Memory B cell (primary cell): ENCODE measurements around the gene CREB5.

Experiments
- ATAC-seq: fragments of 150-1000 bp; cut with Tn5 transposase; 2 replicates; pipeline ENCODE4 v1.10.0; 2021; ENCODE audit warnings: low read depth, mild to moderate bottlenecking, moderate library complexity
- DNase-seq, 2 donors: peaks; one replicate each; pipeline ENCODE4 v3.0.0; 2022; ENCODE audit warnings: low spot score in 2 of 2
- H3K27ac Mint-ChIP-seq: one replicate; pipeline ENCODE4 v1.8.0; 2022; ENCODE audit warnings: mild to moderate bottlenecking, moderate library complexity, mixed read lengths
- H3K27me3 Mint-ChIP-seq: one replicate; pipeline ENCODE4 v1.8.0; 2022; ENCODE audit warnings: mixed read lengths
- H3K36me3 Mint-ChIP-seq: one replicate; pipeline ENCODE4 v1.8.0; 2022; ENCODE audit warnings: mild to moderate bottlenecking, mixed read lengths
- H3K4me1 Mint-ChIP-seq: one replicate; pipeline ENCODE4 v1.8.0; 2022; ENCODE audit warnings: mixed read lengths
- H3K4me3 Mint-ChIP-seq: one replicate; pipeline ENCODE4 v1.8.0; 2022; ENCODE audit warnings: mild to moderate bottlenecking, moderate library complexity, mixed read lengths
- H3K9me3 Mint-ChIP-seq: one replicate; pipeline ENCODE4 v1.8.0; 2022; ENCODE audit warnings: mixed read lengths

CREB5 gene

DNA sequence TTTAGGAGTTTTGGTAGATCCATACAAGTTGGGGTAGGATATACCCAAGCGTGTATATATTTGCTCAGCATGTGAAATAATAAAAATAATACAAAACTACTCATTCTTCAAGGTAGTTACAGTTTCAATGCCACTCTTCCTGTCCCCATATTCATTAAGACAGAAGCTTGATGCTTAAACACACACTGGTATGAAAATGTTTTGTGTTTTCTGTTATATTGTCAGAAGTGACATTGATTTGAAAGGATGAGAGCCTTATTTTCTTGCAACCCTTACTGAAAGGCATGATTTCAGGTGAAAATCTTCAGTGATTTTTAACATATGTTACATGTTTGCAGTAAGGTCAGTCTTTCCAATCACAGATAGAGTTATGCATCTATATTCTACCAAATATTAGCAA lies 312.2 kb downstream of the CREB5 start:
- no peaks in the 10 kb centered on the region for H3K9me3 Mint-ChIP-seq
- no peak overlapping the region for H3K27ac Mint-ChIP-seq
- H3K36me3 Mint-ChIP-seq, result no peaks in the 10 kb centered on the region
- no peak overlapping the region for H3K4me3 Mint-ChIP-seq
- DNase-seq (no peak), ATAC-seq (no peak)
- H3K4me1 Mint-ChIP-seq, result no peaks in the 10 kb centered on the region
- no peaks in the 10 kb centered on the region for H3K27me3 Mint-ChIP-seq

DNA sequence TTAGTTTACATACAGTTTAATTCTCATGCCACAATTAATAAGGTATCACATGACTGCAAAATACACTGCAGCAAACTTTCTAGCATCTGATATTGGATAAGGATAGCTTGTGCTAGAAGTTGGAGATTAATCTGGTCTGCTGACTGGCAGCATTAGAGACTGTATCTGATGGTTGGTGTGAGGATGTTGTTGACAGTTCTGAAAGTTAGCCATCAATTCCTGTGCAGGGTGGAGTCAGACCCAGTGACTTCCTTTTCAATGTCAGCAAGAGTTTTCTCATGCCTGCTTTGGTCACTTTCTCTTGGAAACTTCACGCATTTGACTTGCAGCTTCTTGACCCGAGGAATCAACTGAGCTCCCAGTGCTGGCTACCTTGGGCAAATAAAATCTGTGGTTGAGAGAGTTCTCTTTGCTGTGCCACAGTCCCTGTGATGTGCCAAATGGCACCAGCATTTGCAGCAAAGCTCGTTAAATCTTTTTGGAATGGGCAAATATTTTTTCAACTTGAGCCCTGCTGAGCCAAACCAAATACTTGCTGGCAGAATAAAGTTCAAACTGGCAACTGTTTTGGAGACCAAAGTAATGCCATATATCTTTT lies 312.8 kb downstream of the CREB5 start:
- Mint-ChIP-seq H3K9me3 (no peaks in the 10 kb centered on the region), H3K27me3 (no peaks in the 10 kb centered on the region), H3K4me3 (no peak overlapping the region), H3K27ac (no peak overlapping the region), H3K36me3 (no peaks in the 10 kb centered on the region), H3K4me1 (no peaks in the 10 kb centered on the region)
- DNase-seq, result no peak
- no peak for ATAC-seq

DNA sequence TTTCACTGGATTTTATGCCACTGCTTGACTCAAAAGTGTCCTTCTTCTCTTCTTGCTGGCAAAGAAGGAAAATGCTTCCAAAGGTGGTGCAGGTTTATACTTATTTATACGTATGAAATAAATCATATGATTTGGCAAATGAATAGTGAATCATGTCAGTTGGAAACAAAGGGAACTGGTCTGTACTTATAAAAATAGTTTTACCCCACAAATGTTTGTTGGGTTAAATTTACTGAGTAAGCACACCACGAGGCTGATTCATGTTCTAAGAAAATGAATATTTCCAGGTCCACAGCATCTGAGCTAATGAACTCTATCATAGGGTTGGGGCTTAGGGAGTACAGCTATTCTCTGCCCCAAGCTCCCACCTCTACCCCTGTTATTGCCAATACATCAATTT lies 313.6 kb downstream of the CREB5 start:
- Mint-ChIP-seq H3K4me1 (no peaks in the 10 kb centered on the region), H3K27me3 (no peaks in the 10 kb centered on the region), H3K27ac (no peak overlapping the region), H3K4me3 (no peak overlapping the region), H3K36me3 (no peaks in the 10 kb centered on the region), H3K9me3 (no peaks in the 10 kb centered on the region)
- no peak for ATAC-seq
- DNase-seq, result no peak

DNA sequence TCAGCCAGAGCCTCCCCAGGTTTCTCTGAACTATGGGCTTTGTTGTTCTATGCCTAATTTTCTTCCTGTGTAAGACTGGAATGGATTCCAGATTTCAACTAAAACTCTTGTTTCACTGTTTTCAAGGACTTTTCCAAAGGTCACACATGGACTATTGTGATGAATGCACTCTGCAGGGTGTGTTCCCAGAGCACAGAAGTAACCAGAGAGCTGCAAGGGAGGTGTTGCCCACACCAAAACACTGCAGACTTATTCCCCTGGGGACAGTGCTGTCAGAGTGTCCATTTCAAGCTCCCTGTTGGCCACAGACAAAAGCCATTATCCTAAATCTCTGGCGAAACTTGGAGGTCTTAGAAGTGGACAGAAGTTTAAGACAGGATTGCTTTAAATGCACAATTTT lies 314.2 kb downstream of the CREB5 start:
- no peaks in the 10 kb centered on the region for H3K9me3 Mint-ChIP-seq
- no peaks in the 10 kb centered on the region for H3K27me3 Mint-ChIP-seq
- no peak for ATAC-seq
- H3K4me1 Mint-ChIP-seq, result no peaks in the 10 kb centered on the region
- H3K27ac Mint-ChIP-seq, result no peak overlapping the region
- no peak overlapping the region for H3K4me3 Mint-ChIP-seq
- DNase-seq, result no peak
- no peaks in the 10 kb centered on the region for H3K36me3 Mint-ChIP-seq

DNA sequence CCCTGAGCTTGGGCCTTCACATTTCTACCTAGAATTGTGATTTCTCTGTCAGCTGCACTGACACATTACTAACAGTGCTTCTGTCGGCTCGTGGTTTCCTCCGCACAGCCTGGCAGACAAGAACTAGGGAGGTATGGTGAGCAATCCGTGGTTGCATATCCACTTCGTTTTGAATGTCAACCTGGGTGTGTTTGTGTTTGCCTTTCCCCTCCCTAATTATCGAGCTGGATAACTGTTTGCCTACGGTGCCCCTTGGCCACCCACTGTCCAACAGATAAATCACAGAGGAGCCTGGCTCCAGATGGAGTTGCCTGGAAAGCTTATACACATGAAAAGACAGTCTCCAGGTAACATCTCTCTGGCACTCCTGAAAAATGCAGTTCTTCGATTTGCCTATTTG lies 317.0 kb downstream of the CREB5 start:
- H3K9me3 Mint-ChIP-seq, result no peaks in the 10 kb centered on the region
- H3K4me1 Mint-ChIP-seq, result no peaks in the 10 kb centered on the region
- no peaks in the 10 kb centered on the region for H3K36me3 Mint-ChIP-seq
- DNase-seq, result no peak
- no peak overlapping the region for H3K27ac Mint-ChIP-seq
- H3K4me3 Mint-ChIP-seq, result no peak overlapping the region
- peaks cover 6% of the 10 kb centered on the region for H3K27me3 Mint-ChIP-seq
- no peak for ATAC-seq

DNA sequence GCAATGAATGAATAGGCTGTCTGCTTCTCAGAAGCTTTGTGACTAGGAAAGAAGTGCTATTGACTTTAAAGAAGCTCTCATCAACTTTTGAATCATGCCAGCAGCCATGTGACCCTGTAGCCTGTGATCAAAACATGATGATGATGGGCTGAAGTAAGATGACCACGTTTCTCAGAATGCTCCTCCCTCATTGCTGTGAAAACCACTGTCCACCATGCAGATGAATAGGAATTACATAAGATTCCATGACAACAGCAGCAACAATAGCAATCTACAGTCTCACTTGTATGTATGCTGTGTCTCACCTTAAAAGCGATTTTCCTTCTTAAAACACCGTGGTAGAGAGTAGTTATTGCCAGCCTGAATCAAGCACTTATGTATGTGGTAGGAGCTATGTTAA lies 317.4 kb downstream of the CREB5 start:
- DNase-seq (no peak), ATAC-seq (no peak)
- H3K27me3 Mint-ChIP-seq, result peaks cover 6% of the 10 kb centered on the region
- no peaks in the 10 kb centered on the region for H3K9me3 Mint-ChIP-seq
- H3K36me3 Mint-ChIP-seq, result no peaks in the 10 kb centered on the region
- H3K4me1 Mint-ChIP-seq, result no peaks in the 10 kb centered on the region
- H3K27ac Mint-ChIP-seq, result no peak overlapping the region
- no peak overlapping the region for H3K4me3 Mint-ChIP-seq

DNA sequence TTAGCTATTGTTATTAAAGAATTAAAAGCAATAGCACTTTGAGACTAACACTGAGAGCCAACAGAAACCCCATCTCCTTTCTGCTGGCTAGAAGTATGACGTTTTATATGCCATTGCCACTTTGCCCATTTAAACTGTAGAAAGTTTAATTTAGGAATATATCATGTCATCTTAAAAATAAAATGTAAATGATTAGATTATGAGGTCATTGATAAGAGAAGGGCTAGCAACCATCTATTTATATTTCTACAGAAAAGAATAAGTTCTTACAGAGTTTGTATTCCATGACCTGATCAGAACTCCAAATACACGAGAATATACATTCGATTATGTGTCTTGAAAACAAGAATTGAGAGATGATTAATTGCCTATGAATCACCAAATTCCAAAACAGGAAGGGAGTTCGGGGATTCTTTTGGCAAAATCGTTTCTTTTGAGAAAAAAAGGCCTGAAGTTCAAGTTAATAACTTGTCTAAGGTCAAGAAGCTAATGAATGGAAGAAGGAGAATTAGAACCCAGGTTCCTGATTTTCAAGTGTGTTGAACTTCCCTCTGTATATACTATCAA lies 318.9 kb downstream of the CREB5 start:
- no peak overlapping the region for H3K4me3 Mint-ChIP-seq
- ATAC-seq (no peak), DNase-seq (no peak)
- H3K27me3 Mint-ChIP-seq, result peaks cover 6% of the 10 kb centered on the region
- H3K9me3 Mint-ChIP-seq, result no peaks in the 10 kb centered on the region
- H3K4me1 Mint-ChIP-seq, result no peaks in the 10 kb centered on the region
- no peak overlapping the region for H3K27ac Mint-ChIP-seq
- H3K36me3 Mint-ChIP-seq, result no peaks in the 10 kb centered on the region

DNA sequence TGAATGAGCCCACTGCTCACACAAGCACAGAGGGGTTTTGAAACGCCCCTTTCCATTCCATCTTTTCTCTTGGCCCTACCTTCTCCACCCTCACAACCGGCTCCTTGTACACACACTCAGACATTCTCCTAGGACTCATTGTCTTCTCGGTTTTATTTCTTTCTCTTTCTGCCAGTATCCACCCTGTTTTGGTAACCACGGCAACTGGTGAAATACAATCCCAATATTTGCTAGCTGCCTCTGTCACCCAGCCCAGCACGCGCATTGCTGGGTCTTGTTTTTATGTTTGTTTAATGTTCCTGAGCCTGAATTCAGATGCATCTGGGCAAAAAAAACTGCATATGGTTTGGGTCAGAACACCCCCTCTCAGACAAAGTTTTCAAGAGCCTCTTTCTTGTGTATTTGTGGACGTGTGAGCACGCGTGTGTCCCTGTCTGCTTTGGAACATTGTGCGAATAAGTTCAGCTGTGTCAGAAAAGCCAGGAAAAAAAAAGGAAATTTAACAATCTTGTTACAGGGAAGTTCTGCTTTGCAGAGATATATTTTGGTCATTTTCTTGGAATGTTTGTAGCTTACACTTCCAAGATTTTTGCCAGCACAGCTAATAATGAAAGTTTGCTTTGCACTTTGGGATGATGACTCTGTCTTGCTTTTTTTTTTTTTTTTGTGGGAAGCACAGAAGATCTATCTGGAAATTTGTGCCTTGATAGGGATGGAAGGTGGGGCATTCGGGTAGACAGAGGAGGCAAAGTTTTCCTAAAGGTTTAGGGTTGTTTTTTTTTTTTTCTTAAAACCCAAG lies 320.0 kb downstream of the CREB5 start:
- Mint-ChIP-seq H3K27ac (no peak overlapping the region), H3K9me3 (no peaks in the 10 kb centered on the region), H3K27me3 (peaks cover 6% of the 10 kb centered on the region), H3K4me3 (no peak overlapping the region), H3K4me1 (no peaks in the 10 kb centered on the region), H3K36me3 (no peaks in the 10 kb centered on the region)
- DNase-seq (no peak), ATAC-seq (no peak)

DNA sequence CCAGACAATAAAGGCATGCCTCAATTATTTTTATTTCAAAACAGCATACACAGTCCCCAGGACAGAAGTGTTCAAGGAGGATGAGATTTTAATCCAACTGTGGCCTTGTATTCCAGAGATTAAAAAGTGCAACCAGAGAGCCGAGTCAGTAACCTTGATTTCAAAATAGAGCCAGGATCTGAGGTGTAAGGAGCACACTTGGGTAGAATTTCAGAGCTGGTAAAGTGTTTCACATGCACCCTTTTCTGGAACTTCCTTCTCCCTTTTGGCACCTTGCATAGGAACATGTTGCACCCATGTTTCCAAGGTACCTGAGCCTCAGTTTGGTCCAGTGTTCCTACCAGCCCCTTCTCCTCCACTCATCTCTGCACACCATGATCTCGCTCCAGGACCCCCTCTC lies 320.7 kb downstream of the CREB5 start:
- Mint-ChIP-seq H3K4me3 (no peak overlapping the region), H3K36me3 (no peaks in the 10 kb centered on the region), H3K27ac (no peak overlapping the region), H3K9me3 (no peaks in the 10 kb centered on the region), H3K4me1 (no peaks in the 10 kb centered on the region), H3K27me3 (peaks cover 6% of the 10 kb centered on the region)
- DNase-seq (no peak), ATAC-seq (no peak)

DNA sequence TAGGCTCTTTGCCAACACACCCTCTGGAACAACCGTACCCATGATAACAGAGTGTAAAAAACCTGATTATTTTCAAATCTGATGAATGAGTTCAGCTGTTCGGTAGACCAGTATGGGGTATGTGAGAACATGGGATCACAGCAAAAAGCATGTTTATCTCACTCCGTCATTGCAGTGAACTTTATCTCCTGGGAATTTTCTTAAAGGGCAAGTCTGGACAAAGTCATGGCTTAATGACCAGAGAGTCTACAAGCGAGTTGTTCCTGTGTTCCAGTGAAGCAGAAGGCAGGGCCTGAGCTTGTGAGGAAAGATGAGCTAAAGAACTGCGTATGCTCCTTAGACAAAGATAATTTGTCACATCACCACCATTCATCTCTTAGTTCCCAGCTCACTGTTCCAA lies 326.1 kb downstream of the CREB5 start:
- Mint-ChIP-seq H3K4me3 (no peak overlapping the region), H3K36me3 (no peaks in the 10 kb centered on the region)
- no peak for ATAC-seq

DNA sequence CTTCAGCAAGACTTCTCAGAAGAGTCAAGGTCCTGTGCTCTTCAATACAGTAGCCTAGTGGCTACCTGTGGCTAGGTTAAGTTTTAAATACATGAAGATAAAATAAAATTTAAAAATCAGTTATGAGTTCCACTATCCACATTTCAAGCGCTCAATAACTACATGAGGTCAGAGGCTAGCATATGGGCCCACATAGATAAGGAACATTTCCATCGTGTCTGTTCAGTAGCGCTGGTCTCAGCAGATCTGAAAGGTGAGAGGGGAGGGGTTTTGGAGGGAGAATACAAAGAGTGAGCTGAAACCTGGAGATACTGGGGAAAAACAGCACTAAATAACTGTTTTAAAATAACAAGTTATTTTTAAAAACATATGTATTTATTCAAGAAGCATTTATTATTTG lies 326.8 kb downstream of the CREB5 start:
- Mint-ChIP-seq H3K36me3 (no peaks in the 10 kb centered on the region), H3K27ac (no peak overlapping the region), H3K4me3 (no peak overlapping the region), H3K27me3 (no peaks in the 10 kb centered on the region), H3K4me1 (no peaks in the 10 kb centered on the region), H3K9me3 (no peaks in the 10 kb centered on the region)
- DNase-seq, result no peak
- no peak for ATAC-seq

More for the DNA sequence above, 326.1 kb downstream of the CREB5 start:
- DNase-seq, result no peak
- Mint-ChIP-seq H3K27ac (no peak overlapping the region), H3K9me3 (no peaks in the 10 kb centered on the region), H3K4me1 (no peaks in the 10 kb centered on the region), H3K27me3 (peaks cover 2% of the 10 kb centered on the region)

DNA sequence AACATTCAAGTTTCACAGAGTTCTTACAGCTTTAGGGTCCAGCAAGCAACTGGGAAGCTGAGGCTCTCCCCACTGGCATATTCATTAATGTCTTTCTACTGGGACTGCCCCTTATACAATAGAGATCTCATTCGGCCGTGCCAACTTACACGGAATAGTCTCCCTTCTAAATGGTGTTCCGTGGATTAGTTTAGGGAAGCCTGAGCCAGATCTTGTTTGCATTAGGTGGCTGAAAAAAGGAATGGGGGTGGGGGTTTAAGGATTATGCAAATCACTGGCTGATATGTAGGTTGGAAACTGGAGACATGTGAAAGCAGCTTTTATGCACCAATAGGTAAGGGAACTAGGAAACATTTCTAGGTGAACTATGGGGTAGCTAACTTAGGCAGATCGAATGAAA lies 327.5 kb downstream of the CREB5 start:
- H3K4me1 Mint-ChIP-seq, result no peaks in the 10 kb centered on the region
- H3K4me3 Mint-ChIP-seq, result no peak overlapping the region
- ATAC-seq, result no peak
- H3K36me3 Mint-ChIP-seq, result no peaks in the 10 kb centered on the region
- no peak for DNase-seq
- H3K27me3 Mint-ChIP-seq, result no peaks in the 10 kb centered on the region
- no peak overlapping the region for H3K27ac Mint-ChIP-seq
- no peaks in the 10 kb centered on the region for H3K9me3 Mint-ChIP-seq

DNA sequence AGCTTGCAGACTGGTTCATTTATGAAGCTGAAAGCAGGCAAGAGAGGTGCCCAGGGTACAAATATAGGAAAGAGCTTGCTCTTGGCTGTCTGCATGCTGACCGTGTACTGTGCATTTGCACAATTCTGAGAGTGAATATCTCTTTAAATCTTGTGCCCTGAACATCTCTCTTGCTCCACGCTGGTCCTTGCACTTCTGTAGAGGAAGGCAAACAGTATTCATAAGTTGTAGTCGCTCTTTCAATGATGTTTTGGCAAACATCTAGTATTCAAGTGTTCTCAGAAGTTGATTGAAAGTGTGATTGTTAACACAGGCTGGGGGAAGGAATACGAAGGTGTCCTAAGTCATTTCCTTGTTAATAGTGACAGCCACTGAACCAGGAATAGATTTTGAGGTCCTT lies 332.6 kb downstream of the CREB5 start:
- ATAC-seq (no peak), DNase-seq (no peak)
- H3K4me3 Mint-ChIP-seq, result no peak overlapping the region
- peaks cover 3% of the 10 kb centered on the region for H3K4me1 Mint-ChIP-seq
- no peaks in the 10 kb centered on the region for H3K36me3 Mint-ChIP-seq
- no peaks in the 10 kb centered on the region for H3K27me3 Mint-ChIP-seq
- H3K27ac Mint-ChIP-seq, result no peak overlapping the region
- H3K9me3 Mint-ChIP-seq, result no peaks in the 10 kb centered on the region

DNA sequence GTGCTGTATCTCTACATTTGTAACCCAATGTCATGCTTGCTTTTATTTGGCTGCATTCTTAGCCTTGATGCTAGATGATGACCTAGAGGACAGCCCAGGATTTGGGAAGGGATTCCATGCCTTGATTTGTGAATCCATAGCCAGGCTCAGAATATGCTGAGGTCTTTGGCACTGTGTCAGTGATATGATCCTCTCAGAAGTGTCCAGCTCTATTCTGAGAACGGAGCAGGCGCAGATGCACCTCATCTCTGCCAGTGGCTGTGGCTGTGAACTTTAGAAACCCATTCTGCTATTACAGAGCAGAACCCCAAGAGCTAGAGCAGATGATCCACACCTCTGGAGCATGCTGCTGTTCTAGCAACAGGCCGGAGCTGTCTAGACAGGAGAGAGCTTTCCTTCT lies 333.0 kb downstream of the CREB5 start:
- ATAC-seq (no peak), DNase-seq (no peak)
- Mint-ChIP-seq H3K4me3 (no peak overlapping the region), H3K4me1 (peaks cover 3% of the 10 kb centered on the region), H3K27me3 (no peaks in the 10 kb centered on the region), H3K27ac (no peak overlapping the region), H3K36me3 (no peaks in the 10 kb centered on the region), H3K9me3 (no peaks in the 10 kb centered on the region)

DNA sequence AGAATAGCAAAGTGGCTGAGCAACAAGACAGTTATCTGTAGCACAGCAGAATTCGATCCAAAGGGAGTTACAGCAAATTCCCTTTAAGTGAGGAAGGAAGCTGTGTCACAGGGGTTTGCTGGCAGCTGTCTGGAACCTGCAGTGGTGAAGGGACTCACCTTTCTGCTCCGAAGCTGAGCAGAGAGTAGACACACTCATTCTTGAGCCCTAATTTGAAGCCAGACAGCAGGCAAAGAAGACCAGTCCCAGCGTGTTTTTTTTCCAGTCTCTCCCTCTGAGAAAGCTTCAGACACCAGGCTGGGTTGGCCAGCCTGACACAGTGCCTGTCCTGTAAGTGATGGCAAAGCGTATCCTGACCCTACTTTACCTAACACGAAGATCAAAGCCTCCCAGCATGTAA lies 335.1 kb downstream of the CREB5 start:
- Mint-ChIP-seq H3K4me1 (peaks cover 3% of the 10 kb centered on the region), H3K27ac (no peak overlapping the region), H3K27me3 (no peaks in the 10 kb centered on the region), H3K4me3 (no peak overlapping the region), H3K9me3 (no peaks in the 10 kb centered on the region), H3K36me3 (no peaks in the 10 kb centered on the region)
- ATAC-seq (no peak), DNase-seq (no peak)
